M059J (cell line): ENCODE results near the gene AMH. TPM values are rescaled to one million over a fixed set of nuclear protein-coding genes. Genes with fewer than 3 reads are reported as not detected.

Experiments
- DNase-seq: peaks from one replicate; pipeline ENCODE4 v3.0.0-alpha.2; 2012; ENCODE audit warnings: low read depth
- total RNA-seq: library from RNA; depleted of rRNA; stranded (reverse); fragments of >200 nt; shearing (Covaris generic); gene quantifications from 2 replicates; pipeline ENCODE4 v1.2.3, GENCODE V29; 2014

AMH gene
- total RNA-seq, 1 experiment from 2014 or later, result 2.9 TPM

DNA sequence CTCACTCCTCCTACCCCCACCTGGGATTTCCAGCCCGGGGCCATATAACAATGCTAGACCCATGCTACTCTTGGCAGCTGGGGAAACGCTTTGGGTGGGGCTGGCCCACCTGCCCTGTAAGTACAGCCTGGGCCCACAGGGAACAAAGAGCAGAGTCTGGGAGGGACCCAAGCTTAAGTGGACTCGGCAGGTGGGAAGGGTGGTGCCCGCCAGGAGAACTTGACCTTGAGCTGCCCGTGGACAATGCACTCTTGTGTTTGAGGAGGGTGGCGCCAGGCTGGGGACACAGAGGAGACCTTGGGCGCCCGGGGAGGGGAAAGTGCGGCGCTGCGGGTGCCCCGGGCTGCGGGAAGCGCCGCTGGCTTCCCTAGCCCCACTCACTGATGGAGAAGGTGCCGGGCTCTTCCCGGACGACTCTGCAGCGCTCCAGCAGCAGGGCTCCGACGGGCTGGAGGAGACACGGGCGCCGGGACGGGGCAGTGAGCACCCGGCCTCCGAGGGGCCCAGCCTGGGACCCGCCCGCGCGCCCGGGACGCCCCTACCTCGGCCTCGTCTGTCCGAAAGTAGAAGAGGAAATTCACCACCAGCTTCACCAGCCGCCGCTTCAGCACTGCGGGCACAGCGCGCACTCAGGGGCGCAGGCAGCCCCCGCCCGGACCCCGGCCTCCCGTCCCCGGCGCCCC is 13.6 kb upstream of the AMH start:
- no peak for DNase-seq

DNA sequence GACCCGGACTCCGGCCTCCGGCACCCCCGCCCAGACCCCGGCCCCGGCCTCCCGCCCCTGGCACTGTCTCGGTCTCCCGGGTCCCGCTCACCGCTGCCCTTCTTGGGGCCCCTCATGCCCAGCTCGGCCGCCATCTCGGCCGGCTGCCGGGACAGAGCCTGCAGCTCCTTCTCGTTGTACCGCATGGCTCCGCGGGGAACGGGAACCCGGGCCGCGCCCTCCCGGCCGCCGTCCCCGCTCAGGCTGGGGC is 13.1 kb upstream of the AMH start:
- DNase-seq, result no peak

DNA sequence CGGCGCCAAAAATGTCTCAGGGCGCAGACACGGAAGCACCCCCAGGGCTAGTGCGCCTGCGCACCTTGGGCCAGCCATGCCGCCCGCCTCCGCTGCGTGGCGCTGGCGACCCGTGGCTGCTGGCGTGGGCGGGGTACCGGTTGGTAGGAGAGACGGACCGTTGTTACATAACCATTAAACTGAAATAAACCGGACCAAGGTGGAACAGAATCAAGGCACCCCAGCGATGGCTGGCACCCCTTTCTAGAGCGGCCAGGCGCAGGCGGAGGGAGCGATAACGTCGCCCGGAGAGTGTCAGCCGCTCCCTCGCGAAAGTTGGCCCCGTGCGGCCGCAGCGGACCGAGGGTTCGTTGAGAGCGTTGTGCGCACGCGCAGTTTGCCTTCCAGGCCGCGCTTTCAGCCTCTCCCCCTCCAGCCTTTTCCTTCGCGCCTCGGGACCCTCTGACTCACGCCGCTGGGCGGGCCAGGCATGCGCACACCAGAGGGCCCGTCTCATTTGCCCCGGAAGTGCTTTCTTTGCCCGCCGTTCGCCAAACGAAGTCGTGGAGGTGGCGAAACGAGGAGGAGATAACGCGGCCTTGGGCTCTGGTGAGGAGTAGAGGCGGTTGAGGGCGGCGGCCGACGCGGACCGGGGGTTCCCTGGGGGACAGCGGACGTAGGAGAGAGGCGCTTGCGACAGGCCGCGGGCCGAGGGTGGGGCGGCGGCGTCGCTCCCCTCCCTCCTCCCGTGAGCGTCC is 12.6 kb upstream of the AMH start, which contains the start of the genes PLEKHJ1 and SF3A2:
Gene PLEKHJ1, minus strand, starts transcription at position 16 of the 737 bp plus-strand sequence. CDS start 81 bp downstream, outside the sequence.
Gene SF3A2, plus strand, starts transcription at position 511 of the 737 bp plus-strand sequence. CDS start 6,595 bp downstream, outside the sequence.
- peak; percentile 96 for DNase-seq

DNA sequence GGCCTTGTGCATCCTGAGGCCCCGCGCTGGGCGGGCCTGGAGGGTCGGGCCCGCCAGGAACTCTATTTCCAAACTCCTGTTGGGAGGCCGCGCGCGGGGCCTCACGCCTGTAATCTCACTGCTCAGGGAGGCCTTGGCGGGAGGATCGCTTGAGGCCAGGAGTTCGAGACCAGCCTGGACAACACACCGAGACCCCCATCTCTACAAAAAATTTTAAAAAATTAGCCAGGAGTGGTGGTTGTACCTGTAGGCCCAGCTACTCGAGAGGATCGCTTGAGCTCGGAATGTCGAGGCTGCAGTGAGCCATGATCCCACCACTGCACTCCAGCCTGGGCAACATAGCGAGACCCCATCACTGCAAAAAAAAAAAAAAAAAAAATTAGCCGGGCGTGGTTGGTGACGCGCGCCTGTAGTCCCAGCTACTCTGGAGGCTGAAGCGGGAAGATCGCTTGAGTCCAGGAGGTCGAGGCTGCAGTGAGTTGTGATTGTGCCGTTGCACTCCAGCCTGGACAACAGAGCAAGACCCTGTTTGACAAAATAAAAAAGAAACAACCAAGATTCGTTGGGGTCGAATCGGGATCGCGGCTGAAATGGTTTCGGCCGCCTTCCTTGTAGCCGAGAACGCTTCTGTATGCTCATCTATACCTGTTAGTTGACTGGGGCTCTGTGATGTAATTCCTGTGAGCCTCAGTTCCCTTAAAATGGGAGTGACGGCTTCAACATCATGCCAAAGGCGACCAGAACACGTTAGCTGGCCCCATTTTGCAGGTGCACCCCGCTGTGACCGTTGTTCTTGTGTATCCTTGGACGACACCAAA is 11.9 kb upstream of the AMH start:
- no peak for DNase-seq

DNA sequence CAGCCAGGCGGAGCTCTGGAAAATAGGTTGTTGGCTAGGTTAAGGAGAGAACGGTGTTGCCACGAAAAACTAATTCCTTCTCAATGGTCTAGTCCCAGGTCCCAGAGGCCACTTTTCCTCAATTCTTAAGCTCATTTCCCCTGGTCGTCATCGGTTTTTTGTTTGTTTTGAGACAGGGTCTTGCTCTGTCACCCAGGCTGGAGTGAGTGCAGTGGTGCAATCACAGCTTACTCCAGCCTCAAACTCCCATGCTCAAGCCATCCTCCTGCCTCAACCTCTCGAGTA is 11.3 kb upstream of the AMH start:
- DNase-seq, result no peak

DNA sequence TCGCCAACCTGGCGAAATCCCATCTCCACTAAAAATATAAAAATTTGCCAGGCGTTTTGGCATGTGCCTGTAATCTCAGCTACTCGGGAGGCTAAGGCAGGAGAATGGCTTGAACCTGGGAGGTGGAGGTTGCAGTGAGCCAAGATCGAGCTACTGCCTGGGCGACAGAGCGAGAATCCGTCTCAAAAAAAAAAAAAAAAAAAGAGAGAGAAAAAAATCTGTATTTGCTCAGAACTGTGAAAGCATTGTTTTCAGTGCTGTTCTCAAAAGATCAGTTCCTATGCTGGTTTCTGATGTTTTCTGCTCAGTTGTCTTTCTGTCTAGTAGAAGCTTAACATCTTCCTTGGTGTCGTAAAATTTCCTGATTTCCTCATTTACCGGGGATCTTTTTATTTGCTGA is 9.9 kb upstream of the AMH start:
- DNase-seq, result no peak

DNA sequence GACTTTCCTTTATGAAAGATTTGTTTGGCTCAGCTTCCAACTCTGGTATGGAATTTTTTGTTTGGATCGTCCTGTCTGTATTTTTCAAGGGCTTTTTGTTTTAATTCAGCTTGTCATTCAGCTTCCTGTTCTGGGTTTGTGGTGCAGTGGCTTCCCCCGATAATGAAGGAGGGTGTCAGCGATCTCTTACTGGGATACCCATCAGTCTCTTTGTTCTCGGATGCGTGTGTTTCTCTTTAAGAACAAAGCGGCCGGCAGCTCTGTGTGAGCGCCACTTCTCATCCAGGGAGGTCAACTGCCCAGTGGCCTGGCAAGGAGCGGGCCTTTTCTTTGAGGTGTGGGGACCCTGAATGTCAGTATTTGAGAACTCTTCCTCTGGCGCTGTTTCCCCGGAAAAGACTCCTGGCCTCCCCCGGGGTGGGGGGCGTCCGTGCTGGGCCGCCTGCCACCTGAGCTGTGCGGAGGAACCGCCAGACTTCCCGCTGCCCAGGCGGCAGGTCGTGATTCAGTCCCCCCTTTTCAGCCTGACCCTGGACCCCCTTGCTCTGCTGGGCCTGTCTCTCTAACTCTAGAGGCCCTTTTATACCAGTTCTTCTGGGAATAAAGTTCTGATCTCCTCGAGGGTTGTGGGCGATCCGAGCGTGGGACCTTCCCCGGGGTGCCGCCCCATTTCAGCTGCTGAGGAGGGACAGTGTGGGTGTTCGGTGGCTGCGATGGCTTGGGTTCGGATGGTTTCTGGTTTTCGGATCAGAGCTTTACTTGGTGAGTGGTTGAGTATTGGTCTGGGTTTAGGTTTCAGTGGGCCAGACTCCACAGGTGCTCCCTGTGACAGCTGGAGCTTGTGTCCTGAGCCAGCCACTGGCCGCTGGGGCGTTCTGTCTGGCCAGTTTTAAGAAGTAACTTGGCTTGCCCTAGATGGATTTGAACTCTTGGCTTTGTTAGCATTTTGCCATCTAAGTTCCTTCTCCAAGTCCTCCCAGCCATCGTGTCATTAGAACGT is 9.1 kb upstream of the AMH start:
- DNase-seq, result no peak

DNA sequence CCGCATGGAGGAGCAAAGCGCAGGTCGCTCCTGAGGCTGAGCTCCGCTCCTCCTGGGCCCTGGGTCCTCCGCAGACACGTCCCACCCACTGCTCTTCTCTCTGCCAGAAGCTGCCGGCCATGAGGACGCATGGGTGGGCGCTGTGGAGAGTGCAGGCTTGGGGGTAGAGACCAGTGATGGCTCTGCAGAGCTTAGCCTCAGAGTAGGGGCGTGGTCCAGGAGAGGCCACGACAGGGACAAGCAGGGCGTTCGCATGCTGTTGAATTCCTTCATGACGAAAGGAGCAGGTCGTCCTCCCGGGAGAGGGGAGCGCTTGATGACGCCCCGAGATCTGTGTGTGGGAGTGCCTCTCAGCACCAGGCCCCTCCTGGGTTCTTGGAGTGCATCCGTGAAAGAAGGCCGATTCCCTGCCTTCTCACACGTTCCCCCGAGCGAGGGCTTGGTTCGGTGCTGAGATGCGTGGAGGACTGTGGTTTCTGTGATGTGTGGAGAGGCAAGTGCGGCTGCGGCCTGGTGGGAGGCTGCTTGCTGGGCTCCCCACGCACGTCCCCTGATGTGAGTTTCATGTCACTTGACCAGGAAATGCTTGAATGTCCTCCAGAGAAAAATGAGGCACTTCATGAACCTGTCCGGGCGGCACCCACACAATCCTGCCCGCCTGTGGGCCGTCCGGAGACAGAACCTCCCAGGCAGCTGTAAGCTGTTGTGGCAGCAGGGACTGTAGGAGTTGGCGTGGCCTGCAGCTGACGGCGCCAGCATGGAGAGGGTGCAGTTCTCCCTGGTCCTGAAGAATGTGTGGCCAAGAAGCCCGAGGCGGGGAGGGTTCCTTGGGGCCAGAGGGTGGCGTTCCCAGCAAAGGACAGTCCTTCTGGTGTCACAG is 8.0 kb upstream of the AMH start:
- DNase-seq, result no peak

DNA sequence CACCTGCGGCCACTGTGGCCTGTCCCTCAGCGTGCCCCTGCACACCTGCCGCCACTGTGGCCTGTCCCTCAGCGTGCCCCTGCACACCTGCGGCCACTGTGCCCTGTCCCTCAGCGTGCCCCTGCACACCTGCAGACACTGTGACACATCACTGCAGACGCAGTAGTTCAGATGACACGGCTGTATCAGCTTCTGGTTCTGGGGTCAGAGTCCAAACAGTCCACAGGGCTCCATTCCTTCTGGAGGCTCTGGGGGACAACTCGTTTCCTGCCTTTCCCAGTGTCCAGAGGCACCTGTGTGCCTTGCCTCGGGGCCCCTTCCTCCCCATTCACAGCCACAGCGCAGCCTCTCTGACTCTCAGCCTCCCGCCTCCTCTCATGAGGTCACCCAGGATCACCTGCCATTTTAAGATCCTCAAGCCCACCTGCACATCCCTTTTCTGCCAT is 7.0 kb upstream of the AMH start:
- no peak for DNase-seq

DNA sequence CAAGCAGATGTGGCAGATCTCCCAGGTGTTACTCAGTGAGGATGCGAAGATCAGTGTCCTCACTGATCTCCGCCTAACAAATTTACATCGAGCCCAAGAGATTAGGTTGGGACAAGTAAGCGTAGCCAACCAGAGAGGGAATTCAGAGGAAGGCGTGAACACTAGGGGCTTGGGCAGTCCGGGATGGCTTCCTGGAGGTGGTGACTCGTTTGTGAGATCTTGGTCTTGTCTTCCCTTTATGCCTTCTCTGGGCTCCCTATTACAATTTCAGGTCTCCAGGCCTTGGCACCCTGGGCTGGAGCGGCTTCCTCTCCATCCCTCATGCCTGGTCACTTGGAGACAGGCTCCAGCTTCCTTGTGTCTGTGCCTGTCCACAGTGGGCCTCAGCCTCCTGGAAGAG is 6.3 kb upstream of the AMH start:
- DNase-seq, result no peak

DNA sequence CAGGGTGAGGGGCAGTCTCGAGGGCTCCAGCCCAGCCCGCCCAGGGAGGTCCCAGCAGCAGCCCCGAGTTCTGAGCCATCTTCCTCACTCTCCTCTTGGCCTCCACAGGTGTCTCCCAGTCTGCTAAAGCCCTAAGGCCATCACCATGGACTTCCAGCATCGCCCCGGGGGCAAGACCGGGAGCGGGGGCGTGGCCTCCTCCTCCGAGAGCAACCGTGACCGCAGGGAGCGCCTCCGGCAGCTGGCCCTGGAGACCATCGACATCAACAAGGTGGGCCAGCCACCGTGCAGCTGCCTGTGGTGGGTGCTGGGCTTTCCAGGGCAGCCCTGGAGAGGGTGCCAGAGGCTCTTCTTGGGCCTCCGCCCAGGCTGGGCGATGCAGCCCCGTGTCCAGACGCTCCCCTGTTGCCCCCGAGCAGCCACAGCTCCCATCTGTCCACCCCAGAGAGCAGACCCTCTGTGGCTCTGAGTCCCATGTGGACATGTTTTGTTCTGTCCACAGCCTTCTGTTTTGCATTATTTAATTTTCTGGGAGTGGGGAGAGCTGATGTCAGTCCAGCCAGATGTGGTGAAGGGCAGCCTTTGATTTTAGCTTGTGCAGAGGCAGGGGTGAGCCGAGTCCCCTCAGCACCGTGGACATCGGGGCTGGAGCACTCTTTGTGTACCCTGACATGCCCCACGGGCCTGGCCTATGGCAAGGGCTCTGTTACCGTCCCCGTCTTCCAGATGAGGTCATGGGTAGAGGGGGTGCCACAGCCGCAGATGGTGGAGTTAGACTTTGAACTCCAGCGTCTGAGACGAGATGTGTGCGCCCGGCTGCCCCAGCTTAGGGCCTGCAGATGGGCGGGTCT is 5.6 kb upstream of the AMH start:
- DNase-seq, result no peak

DNA sequence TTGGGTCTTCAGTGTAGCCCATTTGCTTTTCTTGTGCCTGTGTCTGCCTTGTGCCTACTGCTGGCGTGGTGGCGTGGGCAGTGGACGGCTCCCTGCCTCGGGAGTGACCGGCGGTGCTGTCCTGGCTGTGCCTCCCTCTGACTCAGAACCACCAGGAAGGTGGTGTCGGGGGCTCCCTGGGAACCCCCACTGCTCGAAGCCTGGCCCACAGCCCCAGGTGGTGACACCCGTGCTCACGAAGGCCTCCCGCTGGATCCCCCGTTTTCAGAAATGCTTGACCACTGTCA is 5.1 kb upstream of the AMH start:
- no peak for DNase-seq

DNA sequence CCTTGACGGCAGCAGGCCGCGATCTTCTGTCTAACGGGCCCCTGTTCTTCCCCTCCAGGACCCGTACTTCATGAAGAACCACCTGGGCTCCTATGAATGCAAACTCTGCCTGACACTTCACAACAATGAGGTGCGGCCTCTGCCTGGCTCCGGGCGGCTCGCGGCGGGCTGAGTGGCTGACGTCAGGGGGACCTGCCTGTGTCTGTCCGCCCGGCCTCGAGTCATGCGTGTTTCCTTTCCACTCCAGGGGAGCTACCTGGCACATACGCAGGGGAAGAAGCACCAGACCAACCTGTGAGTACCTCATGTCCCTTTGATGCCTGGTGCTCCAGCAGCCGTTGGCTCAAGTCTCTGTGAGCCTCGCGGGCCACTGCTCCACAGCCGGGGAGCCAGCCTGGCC is 4.6 kb upstream of the AMH start:
- no peak for DNase-seq

DNA sequence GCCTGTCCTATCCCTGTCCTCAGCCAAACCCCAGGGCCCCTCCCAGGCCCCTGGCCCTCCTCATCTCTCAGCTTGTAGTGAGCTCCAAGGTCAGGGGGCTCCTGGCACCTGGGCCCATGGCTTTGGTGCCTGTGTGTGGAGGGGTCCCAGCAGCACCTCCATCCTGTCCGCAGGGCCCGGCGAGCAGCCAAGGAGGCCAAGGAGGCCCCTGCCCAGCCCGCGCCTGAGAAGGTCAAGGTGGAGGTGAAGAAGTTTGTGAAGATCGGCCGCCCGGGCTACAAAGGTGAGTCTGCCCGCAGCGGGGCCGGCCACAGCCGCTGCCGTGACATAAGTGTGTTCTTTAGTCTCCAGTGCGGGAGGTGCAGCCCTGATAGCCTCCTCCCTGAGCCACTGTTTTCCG is 3.9 kb upstream of the AMH start:
- no peak for DNase-seq

DNA sequence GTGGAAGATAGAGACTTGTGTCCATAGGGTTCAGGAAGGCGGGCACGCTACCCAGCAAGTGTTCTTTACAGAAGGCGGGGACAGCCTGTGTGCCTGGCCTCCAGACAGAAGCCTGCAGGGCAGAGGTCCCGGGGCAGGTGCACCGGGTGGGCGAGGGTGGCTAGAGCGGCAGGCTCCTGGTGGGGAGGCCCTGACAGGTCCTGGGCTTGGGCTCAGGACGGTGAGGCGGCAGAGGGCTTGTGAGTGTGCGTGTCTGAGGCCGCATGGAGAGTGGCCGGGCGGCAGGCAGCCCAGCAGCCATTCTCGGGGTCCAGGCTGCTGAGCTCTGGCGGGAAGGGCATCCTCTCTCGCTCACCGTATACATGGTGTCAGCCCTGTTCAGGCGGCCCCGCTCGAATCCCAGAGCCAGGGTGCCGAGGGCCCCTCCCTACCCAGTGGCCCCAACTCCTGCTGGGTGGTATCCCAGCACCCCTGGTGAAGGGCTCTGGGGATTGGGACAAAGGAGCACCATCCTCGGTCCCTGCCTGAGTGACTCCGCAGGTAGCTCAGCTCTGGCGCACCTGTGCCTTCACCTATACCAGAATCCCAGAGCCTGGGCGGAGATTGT is 3.0 kb upstream of the AMH start:
- DNase-seq, result no peak

DNA sequence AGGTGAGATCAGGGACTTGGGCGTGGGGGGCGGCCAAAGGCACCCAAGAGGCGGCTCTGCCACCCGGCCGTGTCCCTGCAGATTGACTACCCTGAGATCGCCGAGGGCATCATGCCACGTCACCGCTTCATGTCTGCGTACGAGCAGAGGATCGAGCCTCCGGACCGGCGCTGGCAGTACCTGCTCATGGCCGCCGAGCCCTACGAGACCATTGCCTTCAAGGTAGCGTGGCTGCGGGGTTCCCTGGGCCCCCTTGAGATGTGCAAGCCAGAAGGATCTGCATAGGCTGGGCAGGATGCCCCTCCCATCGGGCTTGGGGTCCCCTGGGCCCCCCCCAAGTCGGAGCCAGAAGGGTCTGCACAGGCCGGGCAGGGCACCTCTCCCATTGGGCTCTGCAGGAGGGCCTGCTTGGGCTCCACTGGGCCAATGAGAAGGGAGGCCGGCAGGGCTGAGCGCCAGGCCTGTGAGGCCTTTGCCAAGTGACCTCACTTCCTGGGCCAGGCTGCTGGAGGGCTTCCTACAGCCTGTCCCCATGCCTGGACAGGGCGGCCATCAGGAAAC is 2.2 kb upstream of the AMH start:
- peak; percentile 65 for DNase-seq

DNA sequence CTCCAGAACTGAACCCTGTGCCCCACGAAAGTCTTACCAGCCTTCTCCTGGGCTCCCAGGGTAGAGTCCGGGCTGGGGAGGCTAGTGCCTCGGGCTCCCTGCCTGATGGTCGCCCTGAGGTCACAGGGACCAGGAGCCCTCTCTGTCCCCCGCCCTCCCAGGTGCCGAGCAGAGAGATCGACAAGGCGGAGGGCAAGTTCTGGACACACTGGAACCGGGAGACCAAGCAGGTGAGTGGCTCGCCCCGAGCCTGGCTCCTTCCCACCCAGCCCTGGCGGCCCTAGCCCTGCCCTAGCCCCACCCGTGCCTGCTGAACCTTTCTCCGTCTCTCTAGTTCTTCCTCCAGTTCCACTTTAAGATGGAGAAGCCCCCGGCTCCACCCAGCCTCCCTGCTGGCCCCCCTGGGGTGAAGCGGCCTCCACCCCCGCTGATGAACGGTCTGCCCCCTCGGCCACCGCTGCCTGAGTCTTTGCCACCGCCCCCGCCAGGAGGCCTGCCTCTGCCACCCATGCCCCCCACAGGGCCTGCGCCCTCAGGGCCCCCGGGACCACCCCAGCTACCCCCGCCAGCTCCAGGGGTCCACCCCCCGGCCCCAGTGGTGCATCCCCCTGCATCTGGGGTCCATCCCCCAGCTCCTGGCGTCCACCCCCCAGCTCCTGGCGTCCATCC is 1.6 kb upstream of the AMH start:
- no peak for DNase-seq

DNA sequence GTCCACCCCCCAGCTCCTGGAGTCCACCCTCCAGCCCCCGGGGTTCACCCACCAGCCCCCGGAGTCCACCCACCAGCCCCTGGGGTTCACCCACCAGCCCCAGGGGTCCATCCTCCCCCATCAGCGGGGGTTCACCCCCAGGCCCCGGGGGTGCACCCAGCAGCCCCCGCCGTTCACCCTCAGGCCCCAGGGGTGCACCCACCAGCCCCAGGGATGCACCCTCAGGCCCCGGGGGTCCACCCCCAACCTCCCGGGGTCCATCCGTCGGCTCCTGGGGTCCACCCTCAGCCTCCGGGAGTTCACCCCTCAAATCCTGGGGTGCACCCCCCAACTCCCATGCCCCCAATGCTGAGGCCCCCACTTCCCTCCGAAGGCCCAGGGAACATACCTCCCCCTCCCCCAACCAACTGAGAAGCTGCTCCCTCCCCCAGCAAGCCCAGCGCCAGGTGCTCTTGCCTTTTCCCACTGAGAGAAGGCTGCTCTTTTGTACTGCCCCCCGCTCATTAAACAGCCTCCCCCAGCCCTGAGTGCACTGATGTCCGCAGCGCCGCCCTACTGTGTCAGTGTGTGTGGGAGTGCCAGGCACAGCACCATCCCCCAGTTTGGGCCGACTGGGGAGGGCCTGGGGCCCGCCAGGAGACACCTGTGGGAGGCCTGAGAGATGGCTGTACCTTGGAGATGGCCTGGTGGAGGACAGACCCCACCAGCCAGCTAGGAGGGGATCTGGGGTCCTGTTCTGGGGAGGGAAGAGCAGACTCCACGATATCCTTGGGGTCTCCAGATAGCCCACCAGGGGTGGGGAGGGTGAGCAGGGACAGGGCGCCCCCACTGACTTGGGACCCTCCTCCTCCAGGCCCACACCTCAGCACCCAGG is 750 bp upstream of the AMH start:
- DNase-seq, result no peak
